ENCODE results near the gene UNC13A.
A peak's percentile ranks its signal among the peaks of the same experiment; 100 is the strongest.
"Not testable (repeated sequence)": the region's sequence is repeated elsewhere in the genome, so short reads cannot be mapped to it uniquely, and the experiment has no call there.

The UNC13A gene

DNA sequence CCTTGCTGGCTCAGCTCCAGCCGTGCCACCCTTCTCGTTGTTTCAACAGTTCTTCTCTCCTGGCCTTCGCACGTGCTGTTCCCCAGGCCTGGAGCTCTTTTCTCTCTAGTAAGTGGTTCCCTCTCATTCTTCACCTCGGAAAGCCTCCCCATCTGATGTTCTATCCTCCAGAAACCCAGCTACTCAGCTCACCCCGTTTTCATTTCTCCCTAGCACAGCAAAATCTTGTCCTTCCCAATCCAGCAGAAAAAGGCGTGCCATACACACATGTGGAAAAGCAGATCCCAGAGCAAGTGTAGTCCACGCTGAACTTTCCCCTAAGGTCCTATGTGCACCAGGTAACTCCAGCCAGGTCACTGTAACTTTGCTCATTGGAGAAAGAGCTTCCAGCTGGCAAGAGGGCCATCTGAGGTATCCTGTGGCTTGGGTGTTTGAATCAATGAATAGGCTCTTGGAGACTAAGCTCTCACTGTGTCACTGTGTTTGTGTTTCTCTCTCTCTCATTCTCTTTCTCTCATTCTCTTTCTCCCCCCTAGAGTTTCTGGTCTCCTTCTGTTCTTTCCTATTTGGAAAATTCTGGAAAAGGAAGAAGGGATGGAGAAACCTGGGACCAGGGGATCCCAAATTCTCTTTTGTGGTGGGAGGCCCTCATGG is 83.7 kb downstream of the UNC13A start:
- Mint-ChIP-seq H3K27ac (no peak overlapping the region), H3K27me3 (ENCODE audit: low read depth) (peaks cover 34% of the 10 kb centered on the region), H3K9me3 (no peaks in the 10 kb centered on the region)

DNA sequence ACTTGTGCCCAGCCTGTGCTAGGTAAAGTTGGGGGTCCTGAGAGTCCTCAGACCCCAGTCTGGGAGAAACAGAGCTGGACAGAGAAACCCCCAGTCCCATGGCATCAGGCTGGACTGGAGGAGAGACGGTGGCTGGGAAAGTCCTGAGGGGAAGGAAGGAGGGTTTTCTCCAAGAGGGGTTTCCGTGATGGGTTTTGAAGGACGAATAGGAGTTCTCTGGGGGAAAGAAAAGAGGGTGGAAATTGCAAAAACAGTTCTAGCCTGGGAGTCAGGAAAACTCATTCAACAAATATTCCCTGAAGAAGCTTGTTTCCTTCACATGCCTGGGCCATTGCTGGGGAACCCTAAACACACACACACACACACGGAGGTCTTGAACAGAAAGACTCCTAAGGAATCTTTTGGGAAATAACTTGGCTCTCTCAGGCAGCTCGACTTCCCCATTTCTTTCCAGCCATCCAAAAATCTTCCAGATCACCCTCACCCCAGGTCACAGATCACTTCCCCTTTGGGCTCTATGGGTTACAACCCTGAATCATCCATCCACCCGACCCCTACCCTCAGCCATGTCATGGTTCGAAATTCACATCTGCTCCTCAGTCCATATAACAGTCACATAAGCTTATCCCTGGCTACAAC is 85.2 kb downstream of the UNC13A start:
- H3K4me3 Mint-ChIP-seq = no peak overlapping the region
- H3K27ac Mint-ChIP-seq = no peak overlapping the region
- no peaks in the 10 kb centered on the region for H3K36me3 Mint-ChIP-seq (ENCODE audit: low read depth)
- DNase-seq (ENCODE audit: low spot score) = no peak
- H3K9me3 Mint-ChIP-seq = no peaks in the 10 kb centered on the region
- H3K4me1 Mint-ChIP-seq (ENCODE audit: low read depth) = peaks cover 6% of the 10 kb centered on the region
- peaks cover 34% of the 10 kb centered on the region for H3K27me3 Mint-ChIP-seq (ENCODE audit: low read depth)

More for the DNA sequence above, 83.7 kb downstream of the UNC13A start:
- no peak for DNase-seq (ENCODE audit: low spot score)
- Mint-ChIP-seq H3K4me1 (ENCODE audit: low read depth) (peaks cover 6% of the 10 kb centered on the region), H3K36me3 (ENCODE audit: low read depth) (no peaks in the 10 kb centered on the region), H3K4me3 (peak overlapping the region; percentile 1)

DNA sequence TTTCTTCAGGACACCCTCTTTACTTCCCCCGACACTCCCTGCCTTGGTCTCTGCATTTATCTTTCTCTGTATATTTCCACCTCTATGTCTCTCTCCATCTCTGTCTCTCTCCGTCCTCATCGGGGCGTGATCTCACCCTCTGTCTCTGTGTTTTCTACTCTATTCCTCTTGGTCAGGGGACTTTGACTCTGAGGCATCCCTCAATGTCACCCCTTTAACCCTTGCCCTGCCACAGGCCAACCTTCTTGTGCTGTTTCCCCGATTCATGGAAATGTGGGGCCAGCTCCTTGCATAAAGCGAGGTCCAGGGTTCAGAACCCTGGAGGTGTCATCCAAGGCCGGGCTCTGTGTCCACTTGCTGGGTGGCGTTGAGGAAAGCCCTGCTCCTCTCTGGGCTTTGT is 85.9 kb downstream of the UNC13A start:
- Mint-ChIP-seq H3K4me3 (no peak overlapping the region), H3K27me3 (ENCODE audit: low read depth) (peaks cover 34% of the 10 kb centered on the region), H3K36me3 (ENCODE audit: low read depth) (no peaks in the 10 kb centered on the region), H3K4me1 (ENCODE audit: low read depth) (peaks cover 6% of the 10 kb centered on the region), H3K27ac (no peak overlapping the region), H3K9me3 (no peaks in the 10 kb centered on the region)
- no peak for DNase-seq (ENCODE audit: low spot score)

DNA sequence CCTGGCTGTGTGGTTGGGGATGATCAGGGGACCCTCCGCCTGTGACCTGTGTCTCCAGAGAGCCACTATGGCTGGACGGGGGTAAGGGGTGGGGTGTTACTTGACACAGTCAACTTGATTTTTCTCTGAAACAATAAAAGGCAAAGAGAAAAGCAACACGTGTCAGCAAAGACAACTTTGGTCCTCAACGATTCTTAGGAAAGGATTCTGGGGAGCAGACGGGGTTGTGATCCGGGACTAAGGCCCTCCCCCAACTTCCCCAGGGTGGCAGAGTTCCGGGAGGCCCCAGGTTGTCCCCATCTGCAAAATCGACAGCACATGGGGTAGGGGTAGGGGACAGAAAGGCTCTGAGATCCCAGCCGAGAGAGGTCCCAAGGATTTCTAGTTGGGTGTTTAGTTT is 86.5 kb downstream of the UNC13A start:
- Mint-ChIP-seq H3K9me3 (no peaks in the 10 kb centered on the region), H3K27ac (no peak overlapping the region), H3K4me1 (ENCODE audit: low read depth) (peaks cover 3% of the 10 kb centered on the region), H3K36me3 (ENCODE audit: low read depth) (no peaks in the 10 kb centered on the region), H3K4me3 (no peak overlapping the region), H3K27me3 (ENCODE audit: low read depth) (peaks cover 31% of the 10 kb centered on the region)
- DNase-seq (ENCODE audit: low spot score) = no peak

DNA sequence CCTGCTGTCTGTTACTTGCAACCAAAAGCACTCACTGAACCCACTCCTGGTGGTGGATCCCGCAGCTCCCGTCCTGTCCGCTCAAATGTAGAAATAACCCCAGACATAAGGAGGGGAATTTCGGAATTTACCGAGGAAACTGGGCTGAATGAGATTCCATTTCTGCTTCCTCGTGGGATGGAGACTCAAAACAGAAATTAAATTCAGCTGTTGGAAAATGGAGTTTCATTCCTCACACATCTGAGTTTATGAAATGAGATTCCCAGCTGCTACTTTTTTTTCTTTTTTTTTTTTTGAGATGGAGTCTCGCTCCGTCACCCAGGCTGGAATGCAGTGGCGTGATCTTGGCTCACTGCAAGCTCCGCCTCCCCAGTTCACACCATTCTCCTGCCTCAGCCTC is 88.4 kb downstream of the UNC13A start:
- peaks cover 31% of the 10 kb centered on the region for H3K27me3 Mint-ChIP-seq (ENCODE audit: low read depth)
- no peaks in the 10 kb centered on the region for H3K4me1 Mint-ChIP-seq (ENCODE audit: low read depth)
- no peak for DNase-seq (ENCODE audit: low spot score)
- no peak overlapping the region for H3K27ac Mint-ChIP-seq
- H3K4me3 Mint-ChIP-seq = no peak overlapping the region
- H3K9me3 Mint-ChIP-seq = no peaks in the 10 kb centered on the region
- no peaks in the 10 kb centered on the region for H3K36me3 Mint-ChIP-seq (ENCODE audit: low read depth)

DNA sequence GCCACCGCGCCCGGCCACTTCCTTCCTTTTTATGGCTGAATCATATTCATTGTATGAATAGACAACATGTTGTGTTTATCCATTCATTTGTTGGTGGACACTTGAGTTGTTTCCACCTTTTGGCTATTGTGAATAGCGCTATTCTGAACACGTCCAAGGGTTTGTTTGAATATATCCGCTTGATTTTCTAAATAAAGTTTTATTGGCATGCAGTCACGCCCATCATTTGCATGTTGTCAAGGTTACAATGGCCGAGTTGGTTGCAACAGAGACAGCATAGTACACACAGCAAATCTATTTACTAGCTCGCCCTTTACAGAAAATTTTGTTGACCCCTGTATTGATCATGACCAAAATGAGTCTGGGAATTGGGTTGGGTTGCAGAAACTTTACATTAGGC is 89.2 kb downstream of the UNC13A start:
- Mint-ChIP-seq H3K36me3 (ENCODE audit: low read depth) (no peaks in the 10 kb centered on the region), H3K4me1 (ENCODE audit: low read depth) (no peaks in the 10 kb centered on the region), H3K9me3 (no peaks in the 10 kb centered on the region), H3K27me3 (ENCODE audit: low read depth) (peaks cover 24% of the 10 kb centered on the region), H3K27ac (no peak overlapping the region), H3K4me3 (no peak overlapping the region)
- no peak for DNase-seq (ENCODE audit: low spot score)

DNA sequence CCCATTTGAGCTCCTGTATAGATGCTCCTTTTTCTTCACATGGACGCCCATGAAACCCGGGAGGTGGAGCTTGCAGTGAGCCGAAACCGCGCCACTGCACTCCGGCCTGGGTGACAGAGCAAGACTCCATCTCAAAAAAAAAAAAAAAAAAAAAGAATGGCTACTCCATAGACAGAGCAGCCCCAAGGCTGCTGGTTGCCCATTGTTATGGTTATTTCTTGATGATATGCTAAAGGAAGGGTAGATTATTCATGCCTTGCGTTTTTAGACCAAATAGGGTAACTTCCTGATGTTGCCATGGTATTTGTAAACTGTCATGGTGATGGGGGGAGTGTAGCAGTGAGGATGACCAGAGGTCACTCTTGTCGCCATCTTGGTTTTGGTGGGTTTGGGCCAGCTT is 90.1 kb downstream of the UNC13A start:
- not testable (repeated sequence) for DNase-seq (ENCODE audit: low spot score); H3K4me3 Mint-ChIP-seq; H3K27ac Mint-ChIP-seq; H3K9me3 Mint-ChIP-seq; H3K36me3 Mint-ChIP-seq (ENCODE audit: low read depth); H3K4me1 Mint-ChIP-seq (ENCODE audit: low read depth)
- peaks cover 17% of the 10 kb centered on the region for H3K27me3 Mint-ChIP-seq (ENCODE audit: low read depth)

- H3K27ac Mint-ChIP-seq; H3K9me3 Mint-ChIP-seq; H3K4me3 Mint-ChIP-seq; DNase-seq (ENCODE audit: low spot score); H3K27me3 Mint-ChIP-seq (ENCODE audit: low read depth); H3K4me1 Mint-ChIP-seq (ENCODE audit: low read depth); H3K36me3 Mint-ChIP-seq (ENCODE audit: low read depth): not testable (repeated sequence)
Measured at GRCh38 chr19:17594296-17594695, 93.9 kb downstream of the UNC13A start.

DNA sequence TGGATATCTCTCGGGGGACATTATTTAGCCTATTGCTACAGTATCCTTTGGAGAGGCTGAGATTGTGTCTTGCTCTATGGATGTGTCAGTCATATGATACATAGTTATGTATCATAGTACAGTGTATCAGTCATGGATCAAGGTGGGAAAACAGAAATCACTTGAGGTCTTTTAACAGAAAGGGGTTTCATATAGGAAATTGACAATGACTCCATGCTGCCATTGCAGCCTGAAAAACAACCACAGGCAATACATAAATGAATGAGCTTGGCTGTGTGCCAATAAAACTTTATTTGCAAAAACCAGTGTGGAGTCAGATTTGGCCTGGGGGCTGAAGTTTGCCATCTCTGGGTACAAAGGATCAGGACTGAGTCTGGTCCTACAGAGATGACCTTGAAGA is 97.3 kb downstream of the UNC13A start:
- DNase-seq (ENCODE audit: low spot score) = no peak
- H3K27me3 Mint-ChIP-seq (ENCODE audit: low read depth) = no peaks in the 10 kb centered on the region
- no peaks in the 10 kb centered on the region for H3K36me3 Mint-ChIP-seq (ENCODE audit: low read depth)
- H3K27ac Mint-ChIP-seq = no peak overlapping the region
- H3K4me1 Mint-ChIP-seq (ENCODE audit: low read depth) = peaks cover 2% of the 10 kb centered on the region
- H3K4me3 Mint-ChIP-seq = no peak overlapping the region
- H3K9me3 Mint-ChIP-seq = no peaks in the 10 kb centered on the region

DNA sequence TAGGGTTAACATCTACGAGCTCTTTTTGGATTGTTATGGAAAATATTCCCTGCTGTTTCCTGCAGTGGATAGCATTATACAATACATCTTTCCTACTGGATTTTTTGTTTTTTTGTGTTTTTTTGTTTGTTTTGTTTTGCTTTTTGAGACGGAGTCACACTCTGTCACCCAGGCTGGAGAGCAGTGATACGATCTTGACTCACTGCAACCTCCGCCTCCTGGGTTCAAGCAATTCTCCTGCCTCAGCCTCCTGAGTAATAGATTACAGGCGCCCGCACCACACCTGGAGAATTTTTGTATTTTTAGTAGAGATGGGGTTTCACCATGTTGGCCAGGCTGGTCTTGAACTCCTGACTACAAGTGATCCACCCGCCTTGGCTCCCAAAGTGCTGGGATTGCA is 102.8 kb downstream of the UNC13A start:
- not testable (repeated sequence) for DNase-seq (ENCODE audit: low spot score); H3K9me3 Mint-ChIP-seq; H3K4me3 Mint-ChIP-seq; H3K27ac Mint-ChIP-seq; H3K4me1 Mint-ChIP-seq (ENCODE audit: low read depth); H3K27me3 Mint-ChIP-seq (ENCODE audit: low read depth)
- H3K36me3 Mint-ChIP-seq (ENCODE audit: low read depth) = peaks cover 14% of the 10 kb centered on the region

DNA sequence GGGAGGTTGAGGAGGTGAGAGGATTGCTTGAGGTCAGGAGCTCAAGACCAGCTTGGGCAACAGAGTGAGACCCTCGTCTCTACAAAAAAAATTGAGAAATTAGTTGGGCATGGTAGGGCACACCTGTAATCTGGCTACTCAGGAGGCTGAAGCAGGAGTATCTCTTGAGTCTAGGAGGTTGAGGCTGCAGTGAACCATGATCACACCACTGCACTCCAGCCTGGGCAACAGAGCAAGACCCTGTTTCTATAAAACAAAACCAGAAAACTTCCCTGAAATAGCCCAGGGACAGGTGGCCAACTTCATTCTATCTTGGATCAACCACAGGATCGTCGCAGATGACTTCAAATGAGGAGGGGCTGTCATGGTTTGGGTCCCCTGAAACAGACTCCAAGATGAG is 104.0 kb downstream of the UNC13A start:
- H3K27me3 Mint-ChIP-seq (ENCODE audit: low read depth) = no peaks in the 10 kb centered on the region
- no peaks in the 10 kb centered on the region for H3K9me3 Mint-ChIP-seq
- peaks cover 4% of the 10 kb centered on the region for H3K4me1 Mint-ChIP-seq (ENCODE audit: low read depth)
- H3K4me3 Mint-ChIP-seq = no peak overlapping the region
- H3K36me3 Mint-ChIP-seq (ENCODE audit: low read depth) = peaks cover 26% of the 10 kb centered on the region
- no peak overlapping the region for H3K27ac Mint-ChIP-seq
- DNase-seq (ENCODE audit: low spot score) = no peak

DNA sequence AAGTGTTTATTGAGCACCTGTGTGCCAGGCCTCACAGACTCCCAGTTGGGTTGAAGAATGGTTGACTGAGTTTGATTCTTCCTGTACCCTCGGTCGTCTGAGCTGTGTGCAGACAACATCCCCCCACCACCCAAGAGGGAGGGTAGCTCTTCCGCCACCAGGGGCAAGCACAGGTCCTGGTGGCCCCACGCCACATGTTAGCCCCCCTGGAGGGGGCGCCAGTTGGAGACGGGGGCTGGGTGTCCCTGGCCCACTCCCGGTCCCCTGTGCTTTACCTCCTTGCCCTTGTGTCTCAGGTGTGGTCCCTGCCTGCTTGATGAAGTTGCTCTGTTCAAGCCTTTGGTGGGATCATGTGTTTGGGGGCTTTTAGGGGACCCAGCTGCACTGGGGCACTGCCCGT is 105.5 kb downstream of the UNC13A start:
- no peaks in the 10 kb centered on the region for H3K27me3 Mint-ChIP-seq (ENCODE audit: low read depth)
- no peak overlapping the region for H3K4me3 Mint-ChIP-seq
- H3K4me1 Mint-ChIP-seq (ENCODE audit: low read depth) = peaks cover 4% of the 10 kb centered on the region

DNA sequence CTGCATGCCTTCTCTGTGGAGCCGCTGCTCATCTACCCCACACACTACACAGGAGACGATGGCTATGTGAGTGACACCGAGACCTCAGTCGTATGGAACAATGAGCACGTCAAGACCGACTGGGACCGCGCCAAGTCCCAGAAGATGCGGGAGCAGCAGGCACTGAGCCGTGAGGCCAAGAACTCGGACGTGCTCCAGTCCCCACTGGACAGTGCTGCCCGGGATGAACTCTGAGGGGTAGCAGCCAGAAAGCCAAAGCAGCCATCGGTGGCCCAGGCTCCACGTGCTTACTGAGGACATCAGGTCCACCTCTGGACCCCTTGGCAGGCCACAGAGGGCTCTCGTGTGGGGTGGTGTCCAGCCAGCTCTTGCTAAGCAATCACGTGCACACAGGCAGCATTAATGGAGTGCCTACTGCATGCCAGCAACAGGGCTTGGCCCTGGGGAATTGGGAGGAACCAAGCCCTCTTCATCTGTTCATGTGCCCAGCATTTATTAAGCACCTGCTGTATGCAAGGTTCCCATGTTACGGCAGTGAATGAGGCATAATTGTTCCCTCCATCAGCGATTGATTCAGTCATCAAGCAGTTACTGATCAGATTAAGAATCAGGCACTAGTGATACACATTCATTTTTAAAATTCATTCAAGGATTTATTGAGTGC is 106.8 kb downstream of the UNC13A start:
- DNase-seq (ENCODE audit: low spot score) = no peak
- Mint-ChIP-seq H3K27ac (no peak overlapping the region), H3K4me1 (ENCODE audit: low read depth) (peaks cover 4% of the 10 kb centered on the region)

More for the DNA sequence above, 105.5 kb downstream of the UNC13A start:
- DNase-seq (ENCODE audit: low spot score) = no peak
- no peaks in the 10 kb centered on the region for H3K9me3 Mint-ChIP-seq
- no peak overlapping the region for H3K27ac Mint-ChIP-seq
- H3K36me3 Mint-ChIP-seq (ENCODE audit: low read depth) = peaks cover 33% of the 10 kb centered on the region

GRCh38 chr19:17580470-17581144 is 107.5 kb downstream of the UNC13A start:
- no peak for DNase-seq (ENCODE audit: low spot score)
- Mint-ChIP-seq H3K27ac (no peak overlapping the region), H3K27me3 (ENCODE audit: low read depth) (no peaks in the 10 kb centered on the region), H3K36me3 (ENCODE audit: low read depth) (peaks cover 41% of the 10 kb centered on the region), H3K9me3 (no peaks in the 10 kb centered on the region), H3K4me1 (ENCODE audit: low read depth) (peaks cover 4% of the 10 kb centered on the region), H3K4me3 (no peak overlapping the region)

More for the DNA sequence above, 106.8 kb downstream of the UNC13A start:
- H3K4me3 Mint-ChIP-seq = no peak overlapping the region
- H3K36me3 Mint-ChIP-seq (ENCODE audit: low read depth) = peaks cover 38% of the 10 kb centered on the region
- no peaks in the 10 kb centered on the region for H3K27me3 Mint-ChIP-seq (ENCODE audit: low read depth)
- H3K9me3 Mint-ChIP-seq = no peaks in the 10 kb centered on the region
